GM12872 (cell line): Measurements from ENCODE around the gene ADGRE1.

Experiments
- TF ChIP-seq, protein P1 (sequence below): IDR thresholded peaks from 3 replicates; pipeline ENCODE4 v1.5.1; 2011; ENCODE audit warnings: low read depth, mild to moderate bottlenecking, low read length, moderate library complexity; ENCODE audit not compliant: insufficient read depth

Gene ADGRE1

DNA sequence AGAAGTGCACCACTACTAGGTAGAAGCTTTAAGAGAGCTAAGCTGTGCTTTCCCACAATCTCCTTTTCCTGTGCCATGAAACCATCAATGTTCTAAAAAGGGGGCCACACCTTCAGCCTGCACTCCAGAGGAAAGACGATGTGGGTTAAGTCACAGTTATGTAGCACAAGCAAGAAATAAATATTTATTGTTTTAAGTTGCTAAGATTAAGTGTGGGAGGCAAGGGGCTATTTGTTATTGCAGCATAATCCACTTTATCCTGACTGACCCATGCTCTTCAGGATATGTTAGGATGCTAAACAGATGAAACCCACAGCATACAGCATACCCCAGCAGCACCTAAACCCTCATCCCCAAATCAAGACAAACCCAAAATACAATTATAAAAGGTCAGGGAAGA is 69.2 kb downstream of the ADGRE1 start:
- TF ChIP-seq, protein P1, sequence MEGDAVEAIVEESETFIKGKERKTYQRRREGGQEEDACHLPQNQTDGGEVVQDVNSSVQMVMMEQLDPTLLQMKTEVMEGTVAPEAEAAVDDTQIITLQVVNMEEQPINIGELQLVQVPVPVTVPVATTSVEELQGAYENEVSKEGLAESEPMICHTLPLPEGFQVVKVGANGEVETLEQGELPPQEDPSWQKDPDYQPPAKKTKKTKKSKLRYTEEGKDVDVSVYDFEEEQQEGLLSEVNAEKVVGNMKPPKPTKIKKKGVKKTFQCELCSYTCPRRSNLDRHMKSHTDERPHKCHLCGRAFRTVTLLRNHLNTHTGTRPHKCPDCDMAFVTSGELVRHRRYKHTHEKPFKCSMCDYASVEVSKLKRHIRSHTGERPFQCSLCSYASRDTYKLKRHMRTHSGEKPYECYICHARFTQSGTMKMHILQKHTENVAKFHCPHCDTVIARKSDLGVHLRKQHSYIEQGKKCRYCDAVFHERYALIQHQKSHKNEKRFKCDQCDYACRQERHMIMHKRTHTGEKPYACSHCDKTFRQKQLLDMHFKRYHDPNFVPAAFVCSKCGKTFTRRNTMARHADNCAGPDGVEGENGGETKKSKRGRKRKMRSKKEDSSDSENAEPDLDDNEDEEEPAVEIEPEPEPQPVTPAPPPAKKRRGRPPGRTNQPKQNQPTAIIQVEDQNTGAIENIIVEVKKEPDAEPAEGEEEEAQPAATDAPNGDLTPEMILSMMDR, result no peak

DNA sequence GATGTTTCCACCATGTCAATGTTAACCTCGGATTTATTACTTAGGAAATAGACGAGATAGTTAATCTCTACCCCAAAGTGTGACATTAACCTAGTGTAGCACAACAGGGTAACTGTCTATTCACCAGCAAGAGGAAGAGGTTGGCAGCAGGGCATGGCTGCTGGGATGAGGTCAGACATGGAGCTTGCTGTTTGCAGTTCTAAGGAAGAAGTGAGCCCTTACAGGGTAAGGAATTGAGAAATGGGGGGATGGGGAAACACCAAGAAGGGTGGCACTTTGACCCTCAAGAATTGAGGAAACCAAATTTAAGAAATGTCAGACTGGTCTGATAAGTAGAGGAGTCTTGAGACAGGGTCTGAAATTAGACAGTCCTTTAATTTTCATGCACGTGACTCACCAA is 71.4 kb downstream of the ADGRE1 start:
- TF ChIP-seq, protein P1, result no peak

DNA sequence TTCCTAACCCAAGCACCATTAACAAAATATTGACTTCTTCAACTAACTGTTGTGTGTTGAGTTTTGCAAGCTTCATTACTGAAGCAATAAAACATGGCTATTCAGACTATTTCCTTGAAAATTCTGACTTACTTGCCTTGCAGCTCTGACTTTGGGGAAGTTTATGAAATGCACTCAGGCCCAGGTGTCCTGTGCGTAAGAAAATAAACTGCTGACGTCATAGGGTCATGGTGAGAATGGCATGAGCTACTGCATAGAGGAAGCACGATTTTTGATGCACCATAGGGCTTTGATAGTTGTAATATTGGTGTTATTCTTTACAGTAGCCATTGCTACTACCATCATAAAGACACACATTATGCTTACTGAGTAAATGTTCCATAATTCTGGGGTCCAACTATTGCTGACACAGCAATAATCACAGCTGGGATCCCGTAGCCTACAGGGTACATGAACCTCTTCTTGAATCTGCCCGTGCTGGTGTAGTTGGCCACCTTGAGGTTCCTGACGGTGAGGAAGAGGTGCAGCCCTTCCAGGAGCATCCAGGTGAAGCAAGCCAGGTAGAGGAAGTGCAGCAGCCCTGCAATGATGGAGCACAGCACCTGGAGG is 76.0 kb downstream of the ADGRE1 start:
- TF ChIP-seq, protein P1, result no peak

DNA sequence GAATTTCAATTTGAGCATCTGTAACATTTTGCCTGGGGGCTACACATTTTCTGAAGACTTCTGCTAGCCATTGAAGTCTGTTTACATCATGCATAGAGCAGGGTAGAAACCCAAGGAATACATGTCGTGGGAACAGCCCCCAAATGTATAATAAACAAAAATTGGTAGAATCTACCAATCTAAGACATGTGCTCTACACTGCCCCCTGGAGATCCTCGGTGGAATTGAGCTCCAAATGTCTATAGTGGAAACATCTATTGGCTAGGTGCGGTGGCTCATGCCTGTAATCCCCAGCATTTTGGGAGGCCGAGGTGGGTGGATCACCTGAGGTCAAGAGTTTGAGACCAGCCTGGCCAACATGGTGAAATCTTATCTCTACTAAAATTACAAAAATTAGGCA is 76.6 kb downstream of the ADGRE1 start:
- TF ChIP-seq, protein P1, result peak; percentile 66

DNA sequence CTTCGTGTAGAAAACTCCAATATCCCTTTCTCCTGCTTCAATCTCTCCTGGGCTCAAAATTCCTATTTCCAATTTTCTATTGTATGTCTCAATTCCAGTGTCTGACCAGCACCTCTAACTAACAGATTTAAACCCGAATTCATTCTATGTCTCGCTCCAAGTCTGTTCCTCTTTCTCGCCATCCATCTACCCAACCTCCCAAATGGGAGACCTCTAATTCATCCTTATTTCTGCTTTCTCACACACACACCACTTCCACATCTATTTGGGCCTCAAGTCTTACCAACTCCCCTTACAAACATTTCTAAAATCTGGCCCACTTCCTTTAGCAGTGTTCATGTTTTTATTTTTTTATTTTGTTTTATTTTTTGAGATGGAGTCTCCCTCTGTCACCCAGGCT is 80.6 kb downstream of the ADGRE1 start:
- TF ChIP-seq, protein P1, result no peak

DNA sequence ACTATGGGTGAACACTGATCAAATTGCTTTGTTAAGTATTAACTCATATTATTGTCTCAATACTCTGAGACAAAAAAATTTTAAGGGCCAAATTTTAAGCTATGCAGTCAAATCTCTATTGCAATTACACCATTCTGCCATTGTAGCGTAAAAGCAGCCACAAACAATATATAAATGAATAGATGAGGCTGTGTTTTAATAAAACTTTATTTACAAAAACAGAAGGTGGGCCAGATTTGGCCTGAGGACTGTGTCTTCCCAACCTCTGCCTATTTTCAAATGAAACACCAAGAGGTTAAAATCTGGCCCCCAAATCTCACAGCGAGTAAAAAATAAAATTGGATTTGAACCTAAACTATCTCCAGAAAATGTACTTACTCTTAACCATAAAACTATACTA is 82.1 kb downstream of the ADGRE1 start:
- TF ChIP-seq, protein P1, result no peak

DNA sequence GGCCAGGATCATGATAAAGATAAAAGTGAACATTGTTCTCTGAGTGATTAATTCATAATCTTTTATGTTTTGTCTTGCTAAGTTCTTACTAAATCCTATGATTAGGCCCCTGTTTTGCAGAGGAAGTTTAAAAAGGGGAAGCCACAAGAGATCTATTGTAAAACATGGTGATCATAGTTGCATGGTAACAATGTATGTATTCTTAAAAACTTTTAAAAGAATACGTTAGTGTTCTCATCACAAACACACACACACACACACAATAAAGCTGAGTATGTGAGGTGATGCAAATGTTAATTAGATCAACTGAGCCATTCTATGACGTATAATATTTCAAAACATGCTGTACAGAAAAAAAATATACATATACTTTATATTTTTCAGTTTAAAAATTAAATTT is 82.6 kb downstream of the ADGRE1 start:
- TF ChIP-seq, protein P1, result no peak
